D721Med (cell line): ENCODE results near the gene TSPOAP1.

Source experiments
- DNase-seq: peaks from one replicate; pipeline ENCODE4 v3.0.0; 2011; ENCODE audit warnings: low spot score; ENCODE audit not compliant: insufficient read length
- FAIRE-seq: peaks from 2 replicates; lab custom pipeline; 2011; peaks lifted over from hg19 to GRCh38; lab: Jason Lieb, UNC
- CTCF ChIP-seq: IDR thresholded peaks from 2 replicates; pipeline ENCODE4 v1.5.1; 2012; ENCODE audit warnings: mild to moderate bottlenecking, control low read depth; ENCODE audit not compliant: insufficient read depth; ENCODE audit errors: missing control alignments

The TSPOAP1 gene

GRCh38 chr17:58263773-58264172 lies 64.8 kb downstream of the TSPOAP1 start:
- no peak for FAIRE-seq
- DNase-seq: no peak
- no peak for TF ChIP-seq CTCF

- DNase-seq (no peak), FAIRE-seq (no peak)
- no peak for TF ChIP-seq CTCF
These were observed 66.4 kb downstream of the TSPOAP1 start for GRCh38 chr17:58262149-58262548.

GRCh38 chr17:58254803-58255202 lies 73.8 kb downstream of the TSPOAP1 start:
- FAIRE-seq (no peak), DNase-seq (no peak)
- no peak for TF ChIP-seq CTCF

- TF ChIP-seq CTCF: no peak
- DNase-seq: no peak
- no peak for FAIRE-seq
These were observed 75.5 kb downstream of the TSPOAP1 start for GRCh38 chr17:58253082-58253481.

GRCh38 chr17:58252141-58252540 lies 76.5 kb downstream of the TSPOAP1 start:
- no peak for TF ChIP-seq CTCF
- DNase-seq: no peak
- no peak for FAIRE-seq
